SK-N-SH treated with all-trans-retinoic acid at 6 μM for 48 hours (cell line): ENCODE results near the gene SEC24A.
"Not testable (repeated sequence)": the region's sequence is repeated elsewhere in the genome, so short reads cannot be mapped to it uniquely, and the experiment has no call there.

Source experiments
- ARNTL ChIP-seq: fragments of 450-650 bp; formaldehyde crosslinking; IDR thresholded peaks from 2 replicates; pipeline ENCODE4 v1.5.0; 2020; ENCODE audit warnings: low read depth, mild to moderate bottlenecking, moderate library complexity, borderline replicate concordance
- BACH2 ChIP-seq: fragments of 250-450 bp; sonication (Bioruptor Pico); IDR thresholded peaks from 2 replicates; pipeline ENCODE4 v1.9.0; 2021; ENCODE audit warnings: mild to moderate bottlenecking, borderline replicate concordance
- CSDC2 ChIP-seq: fragments of 250-450 bp; sonication (Bioruptor Pico); IDR thresholded peaks from 2 replicates; pipeline ENCODE4 v1.5.0; 2020; ENCODE audit warnings: mild to moderate bottlenecking, moderate library complexity
- GLIS3 ChIP-seq: fragments of 250-450 bp; sonication (Bioruptor Pico); IDR thresholded peaks from 2 replicates; pipeline ENCODE4 v1.5.0; 2020; ENCODE audit warnings: mild to moderate bottlenecking, moderate library complexity
- RARB ChIP-seq: fragments of 250-450 bp; sonication (Bioruptor Pico); IDR thresholded peaks from 2 replicates; pipeline ENCODE4 v1.8.0; 2021; ENCODE audit warnings: mild to moderate bottlenecking, moderate library complexity
- SNAI2 ChIP-seq: fragments of 250-450 bp; sonication (Bioruptor Pico); IDR thresholded peaks from 2 replicates; pipeline ENCODE4 v1.5.0; 2020; ENCODE audit warnings: mild to moderate bottlenecking, moderate library complexity
- TOX ChIP-seq: fragments of 250-450 bp; sonication (Bioruptor Pico); IDR thresholded peaks from 2 replicates; pipeline ENCODE4 v1.8.0; 2021; ENCODE audit warnings: mild to moderate bottlenecking, moderate library complexity, borderline replicate concordance
- ZC3H10 ChIP-seq: fragments of 250-450 bp; sonication (Bioruptor Pico); IDR thresholded peaks from 2 replicates; pipeline ENCODE4 v1.5.1; 2021; ENCODE audit warnings: mild to moderate bottlenecking, moderate library complexity
- ZFP3 ChIP-seq: fragments of 250-450 bp; sonication (Bioruptor Pico); IDR thresholded peaks from 2 replicates; pipeline ENCODE4 v1.5.0; 2020; ENCODE audit warnings: mild to moderate bottlenecking, moderate library complexity
- ZNF565 ChIP-seq: fragments of 450-650 bp; formaldehyde crosslinking; conservative IDR thresholded peaks from 2 replicates; pipeline ENCODE4 v1.5.0; 2020; ENCODE audit warnings: low read depth, mild to moderate bottlenecking, moderate library complexity
- TF ChIP-seq, protein P1 (sequence below): fragments of 250-450 bp; sonication (Bioruptor Pico); IDR thresholded peaks from 2 replicates; pipeline ENCODE4 v1.8.0; 2020; ENCODE audit warnings: mild to moderate bottlenecking, moderate library complexity, borderline replicate concordance
- TF ChIP-seq, protein P2 (sequence below): fragments of 250-450 bp; sonication (Bioruptor Pico); IDR thresholded peaks from 2 replicates; pipeline ENCODE4 v1.5.0; 2020; ENCODE audit warnings: mild to moderate bottlenecking, moderate library complexity
- TF ChIP-seq, protein P3 (sequence below): fragments of 250-450 bp; sonication (Bioruptor Pico); IDR thresholded peaks from 2 replicates; pipeline ENCODE4 v1.5.1; 2020; ENCODE audit warnings: low read depth, mild to moderate bottlenecking, moderate library complexity

DNA sequence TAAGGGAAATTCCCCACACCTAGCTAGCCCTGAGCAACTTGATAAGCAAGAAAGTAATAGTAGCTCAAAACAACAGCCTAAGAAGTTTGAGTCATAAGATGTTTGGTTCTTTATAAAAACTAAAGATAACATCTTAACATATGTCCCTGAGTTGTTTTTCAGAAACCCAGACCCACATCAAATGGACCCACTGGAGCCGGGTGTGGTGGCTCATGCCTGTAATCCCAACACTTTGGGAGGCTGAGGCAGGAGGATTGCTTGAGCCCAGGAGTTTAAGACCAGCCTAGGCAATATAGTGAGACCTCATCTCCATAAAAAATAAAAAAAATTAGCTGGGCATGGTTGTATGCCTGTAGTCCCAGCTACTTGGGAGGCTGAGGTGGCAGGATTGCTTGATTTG lies 13.2 kb upstream of the SEC24A start:
- not testable (repeated sequence) for TF ChIP-seq SNAI2 (CRISPR knock-in tag); ARNTL (CRISPR knock-in tag); ZNF565 (CRISPR knock-in tag); CSDC2 (CRISPR knock-in tag); RARB (CRISPR knock-in tag); ZFP3 (CRISPR knock-in tag); TOX (CRISPR knock-in tag); ZC3H10; BACH2 (CRISPR knock-in tag); GLIS3 (CRISPR knock-in tag)
- TF ChIP-seq, protein P1, sequence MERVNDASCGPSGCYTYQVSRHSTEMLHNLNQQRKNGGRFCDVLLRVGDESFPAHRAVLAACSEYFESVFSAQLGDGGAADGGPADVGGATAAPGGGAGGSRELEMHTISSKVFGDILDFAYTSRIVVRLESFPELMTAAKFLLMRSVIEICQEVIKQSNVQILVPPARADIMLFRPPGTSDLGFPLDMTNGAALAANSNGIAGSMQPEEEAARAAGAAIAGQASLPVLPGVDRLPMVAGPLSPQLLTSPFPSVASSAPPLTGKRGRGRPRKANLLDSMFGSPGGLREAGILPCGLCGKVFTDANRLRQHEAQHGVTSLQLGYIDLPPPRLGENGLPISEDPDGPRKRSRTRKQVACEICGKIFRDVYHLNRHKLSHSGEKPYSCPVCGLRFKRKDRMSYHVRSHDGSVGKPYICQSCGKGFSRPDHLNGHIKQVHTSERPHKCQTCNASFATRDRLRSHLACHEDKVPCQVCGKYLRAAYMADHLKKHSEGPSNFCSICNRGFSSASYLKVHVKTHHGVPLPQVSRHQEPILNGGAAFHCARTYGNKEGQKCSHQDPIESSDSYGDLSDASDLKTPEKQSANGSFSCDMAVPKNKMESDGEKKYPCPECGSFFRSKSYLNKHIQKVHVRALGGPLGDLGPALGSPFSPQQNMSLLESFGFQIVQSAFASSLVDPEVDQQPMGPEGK (CRISPR knock-in tag), result not testable (repeated sequence)
- TF ChIP-seq, protein P2, sequence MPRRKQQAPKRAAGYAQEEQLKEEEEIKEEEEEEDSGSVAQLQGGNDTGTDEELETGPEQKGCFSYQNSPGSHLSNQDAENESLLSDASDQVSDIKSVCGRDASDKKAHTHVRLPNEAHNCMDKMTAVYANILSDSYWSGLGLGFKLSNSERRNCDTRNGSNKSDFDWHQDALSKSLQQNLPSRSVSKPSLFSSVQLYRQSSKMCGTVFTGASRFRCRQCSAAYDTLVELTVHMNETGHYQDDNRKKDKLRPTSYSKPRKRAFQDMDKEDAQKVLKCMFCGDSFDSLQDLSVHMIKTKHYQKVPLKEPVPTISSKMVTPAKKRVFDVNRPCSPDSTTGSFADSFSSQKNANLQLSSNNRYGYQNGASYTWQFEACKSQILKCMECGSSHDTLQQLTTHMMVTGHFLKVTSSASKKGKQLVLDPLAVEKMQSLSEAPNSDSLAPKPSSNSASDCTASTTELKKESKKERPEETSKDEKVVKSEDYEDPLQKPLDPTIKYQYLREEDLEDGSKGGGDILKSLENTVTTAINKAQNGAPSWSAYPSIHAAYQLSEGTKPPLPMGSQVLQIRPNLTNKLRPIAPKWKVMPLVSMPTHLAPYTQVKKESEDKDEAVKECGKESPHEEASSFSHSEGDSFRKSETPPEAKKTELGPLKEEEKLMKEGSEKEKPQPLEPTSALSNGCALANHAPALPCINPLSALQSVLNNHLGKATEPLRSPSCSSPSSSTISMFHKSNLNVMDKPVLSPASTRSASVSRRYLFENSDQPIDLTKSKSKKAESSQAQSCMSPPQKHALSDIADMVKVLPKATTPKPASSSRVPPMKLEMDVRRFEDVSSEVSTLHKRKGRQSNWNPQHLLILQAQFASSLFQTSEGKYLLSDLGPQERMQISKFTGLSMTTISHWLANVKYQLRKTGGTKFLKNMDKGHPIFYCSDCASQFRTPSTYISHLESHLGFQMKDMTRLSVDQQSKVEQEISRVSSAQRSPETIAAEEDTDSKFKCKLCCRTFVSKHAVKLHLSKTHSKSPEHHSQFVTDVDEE, result not testable (repeated sequence)
- TF ChIP-seq, protein P3, sequence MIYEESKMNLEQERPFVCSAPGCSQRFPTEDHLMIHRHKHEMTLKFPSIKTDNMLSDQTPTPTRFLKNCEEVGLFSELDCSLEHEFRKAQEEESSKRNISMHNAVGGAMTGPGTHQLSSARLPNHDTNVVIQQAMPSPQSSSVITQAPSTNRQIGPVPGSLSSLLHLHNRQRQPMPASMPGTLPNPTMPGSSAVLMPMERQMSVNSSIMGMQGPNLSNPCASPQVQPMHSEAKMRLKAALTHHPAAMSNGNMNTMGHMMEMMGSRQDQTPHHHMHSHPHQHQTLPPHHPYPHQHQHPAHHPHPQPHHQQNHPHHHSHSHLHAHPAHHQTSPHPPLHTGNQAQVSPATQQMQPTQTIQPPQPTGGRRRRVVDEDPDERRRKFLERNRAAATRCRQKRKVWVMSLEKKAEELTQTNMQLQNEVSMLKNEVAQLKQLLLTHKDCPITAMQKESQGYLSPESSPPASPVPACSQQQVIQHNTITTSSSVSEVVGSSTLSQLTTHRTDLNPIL (CRISPR knock-in tag), result not testable (repeated sequence)
